Neural progenitor cell (in vitro differentiated cells): Measurements from ENCODE around the gene ANKS3. TPM values are rescaled to one million over a fixed set of nuclear protein-coding genes. Genes with fewer than 3 reads are reported as not detected.

Source experiments
- DNase-seq: peaks from one replicate; pipeline ENCODE4 v3.0.0-alpha.2; 2016; ENCODE audit warnings: low spot score
- H2AFZ ChIP-seq: fragments of 200-600 bp; sonication (generic); replicated peaks from 2 replicates; pipeline ENCODE4 v1.6.1; 2016; ENCODE audit warnings: antibody characterized with exemption
- H3F3A ChIP-seq: fragments of 200-600 bp; sonication (generic); 2 replicates; pipeline ENCODE4 v1.6.1; 2016; ENCODE audit warnings: antibody characterized with exemption, low read depth
- H3K27ac ChIP-seq: fragments of 200-600 bp; sonication (generic); 2 replicates; pipeline ENCODE4 v1.5.1; 2016; ENCODE audit warnings: mild to moderate bottlenecking
- H3K27me3 ChIP-seq: fragments of 200-600 bp; sonication (generic); 2 replicates; pipeline ENCODE4 v1.6.1; 2016; ENCODE audit warnings: mild to moderate bottlenecking, moderate library complexity
- H3K36me3 ChIP-seq: fragments of 200-600 bp; sonication (generic); 2 replicates; pipeline ENCODE4 v1.5.1; 2016
- H3K4me1 ChIP-seq: fragments of 200-600 bp; sonication (generic); 2 replicates; pipeline ENCODE4 v1.6.1; 2016; ENCODE audit warnings: mixed run types
- H3K4me2 ChIP-seq: fragments of 200-600 bp; sonication (generic); 2 replicates; pipeline ENCODE4 v1.6.1; 2016
- H3K4me3 ChIP-seq: fragments of 200-600 bp; sonication (generic); 2 replicates; pipeline ENCODE4 v1.5.1; 2016
- H3K79me2 ChIP-seq: fragments of 200-600 bp; sonication (generic); 2 replicates; pipeline ENCODE4 v1.6.1; 2016; ENCODE audit warnings: low read depth
- H3K9ac ChIP-seq: fragments of 200-600 bp; sonication (generic); 2 replicates; pipeline ENCODE4 v1.6.1; 2016
- H3K9me3 ChIP-seq: fragments of 200-600 bp; sonication (generic); 2 replicates; pipeline ENCODE4 v1.5.1; 2016; ENCODE audit warnings: low read depth
- H4K20me1 ChIP-seq: fragments of 200-600 bp; sonication (generic); 2 replicates; pipeline ENCODE4 v1.6.1; 2016; ENCODE audit warnings: low read depth
- H3K27ac Mint-ChIP-seq: 3 replicates; pipeline ENCODE4 v1.8.0; 2021; ENCODE audit warnings: mixed read lengths
- H3K27me3 Mint-ChIP-seq: 2 replicates; pipeline ENCODE4 v1.8.0; 2022; ENCODE audit warnings: low read depth, mild to moderate bottlenecking, inconsistent platforms, moderate library complexity, mixed read lengths; ENCODE audit not compliant: insufficient read depth
- H3K36me3 Mint-ChIP-seq: 3 replicates; pipeline ENCODE4 v1.8.0; 2021; ENCODE audit warnings: mixed read lengths
- H3K4me1 Mint-ChIP-seq: 3 replicates; pipeline ENCODE4 v1.8.0; 2021; ENCODE audit warnings: mixed read lengths
- H3K4me3 Mint-ChIP-seq: 3 replicates; pipeline ENCODE4 v1.8.0; 2021; ENCODE audit warnings: mild to moderate bottlenecking, moderate library complexity, mixed read lengths
- H3K9me3 Mint-ChIP-seq: 3 replicates; pipeline ENCODE4 v1.8.0; 2020; ENCODE audit warnings: mixed read lengths
- CTCF ChIP-seq: fragments of 200-600 bp; sonication (generic); IDR thresholded peaks from 2 replicates; pipeline ENCODE4 v1.5.1; 2017; ENCODE audit warnings: antibody characterized with exemption, mild to moderate bottlenecking
- EZH2 ChIP-seq: fragments of 200-600 bp; sonication (generic); IDR thresholded peaks from 2 replicates; pipeline ENCODE4 v1.6.1; 2017; ENCODE audit warnings: antibody characterized with exemption, mild to moderate bottlenecking, moderate library complexity
- EZH2phosphoT487 ChIP-seq: fragments of 200-600 bp; sonication (generic); IDR thresholded peaks from 2 replicates; pipeline ENCODE4 v1.6.1; 2017; ENCODE audit warnings: antibody characterized with exemption
- total RNA-seq: library from RNA; depleted of rRNA; stranded (reverse); fragments of >200 nt; gene quantifications from 2 replicates; pipeline ENCODE4 v1.2.3, GENCODE V29; 2015; ENCODE audit warnings: low replicate concordance

ANKS3 gene
- 20.6 and 32.7 TPM in 2 replicates for total RNA-seq

GRCh38 chr16:4734063-4734729 lies at the start of gene ANKS3, which contains the start of gene DNAAF8:
Gene ANKS3 (minus strand): TSS chr16:4734271. CDS start chr16:4730149, 4,122 bp downstream.
Gene DNAAF8 (plus strand): TSS chr16:4734537. CDS start chr16:4736515, 1,978 bp downstream.
- Histone ChIP-seq H2AFZ (peak within 1 kb of the TSS; percentile 98), H3K27ac (peak within 1 kb of the TSS; percentile 55), H3K9me3 (no peaks in the 10 kb centered on the region), H3K4me1 (peaks cover 12% of the 10 kb centered on the region), H3K79me2 (peaks cover 37% of the 10 kb centered on the region), H4K20me1 (no peaks in the 10 kb centered on the region), H3K36me3 (no peaks in the 10 kb centered on the region), H3F3A (peaks cover 27% of the 10 kb centered on the region), H3K9ac (peak within 1 kb of the TSS; percentile 55), H3K27me3 (no peaks in the 10 kb centered on the region), H3K4me3 (peak within 1 kb of the TSS; percentile 75), H3K4me2 (peak within 1 kb of the TSS; percentile 91)
- Mint-ChIP-seq H3K4me1 (peaks cover 14% of the 10 kb centered on the region), H3K27me3 (peaks cover 3% of the 10 kb centered on the region), H3K4me3 (peak within 1 kb of the TSS; percentile 95), H3K36me3 (peaks cover 4% of the 10 kb centered on the region), H3K27ac (peak within 1 kb of the TSS; percentile 63), H3K9me3 (no peaks in the 10 kb centered on the region)
- TF ChIP-seq EZH2 = peak; percentile 45
- TF ChIP-seq EZH2phosphoT487 = no peak
- no peak for TF ChIP-seq CTCF
- peak; percentile 98 for DNase-seq

GRCh38 chr16:4783251-4783950 lies 49.3 kb upstream of the ANKS3 start:
- Histone ChIP-seq H3K27ac (no peak overlapping the region), H2AFZ (no peak overlapping the region), H3K79me2 (no peaks in the 10 kb centered on the region), H3K4me2 (no peak overlapping the region), H3K36me3 (no peaks in the 10 kb centered on the region), H4K20me1 (no peaks in the 10 kb centered on the region), H3K9ac (no peak overlapping the region), H3K4me1 (peaks cover 8% of the 10 kb centered on the region), H3F3A (no peaks in the 10 kb centered on the region), H3K9me3 (no peaks in the 10 kb centered on the region), H3K27me3 (no peaks in the 10 kb centered on the region), H3K4me3 (no peak overlapping the region)
- Mint-ChIP-seq H3K9me3 (no peaks in the 10 kb centered on the region), H3K36me3 (no peaks in the 10 kb centered on the region), H3K4me1 (peaks cover 11% of the 10 kb centered on the region), H3K27ac (no peak overlapping the region), H3K4me3 (no peak overlapping the region), H3K27me3 (peaks cover 2% of the 10 kb centered on the region)
- TF ChIP-seq EZH2phosphoT487 (no peak), EZH2 (no peak), CTCF (no peak)
- DNase-seq = no peak

- Mint-ChIP-seq H3K9me3 (no peaks in the 10 kb centered on the region), H3K36me3 (no peaks in the 10 kb centered on the region), H3K27me3 (peaks cover 3% of the 10 kb centered on the region), H3K27ac (no peak overlapping the region), H3K4me1 (peaks cover 6% of the 10 kb centered on the region), H3K4me3 (no peak overlapping the region)
- Histone ChIP-seq H4K20me1 (no peaks in the 10 kb centered on the region), H3K36me3 (no peaks in the 10 kb centered on the region), H3K4me2 (no peak overlapping the region), H3K79me2 (no peaks in the 10 kb centered on the region), H3F3A (no peaks in the 10 kb centered on the region), H3K4me3 (no peak overlapping the region), H2AFZ (no peak overlapping the region), H3K9me3 (no peaks in the 10 kb centered on the region), H3K27me3 (no peaks in the 10 kb centered on the region), H3K4me1 (no peaks in the 10 kb centered on the region), H3K9ac (no peak overlapping the region), H3K27ac (no peak overlapping the region)
- DNase-seq = no peak
- TF ChIP-seq EZH2phosphoT487 = no peak
- TF ChIP-seq EZH2 = no peak
These were observed 46.2 kb upstream of the ANKS3 start for GRCh38 chr16:4780235-4780634.

- Histone ChIP-seq H3K27me3 (no peaks in the 10 kb centered on the region), H3K4me3 (no peak overlapping the region), H4K20me1 (no peaks in the 10 kb centered on the region), H3K79me2 (no peaks in the 10 kb centered on the region), H3K4me1 (no peaks in the 10 kb centered on the region), H3F3A (peaks cover 3% of the 10 kb centered on the region), H3K27ac (no peak overlapping the region), H2AFZ (no peak overlapping the region), H3K9me3 (no peaks in the 10 kb centered on the region), H3K9ac (no peak overlapping the region), H3K36me3 (no peaks in the 10 kb centered on the region), H3K4me2 (no peak overlapping the region)
- H3K9me3 Mint-ChIP-seq = no peaks in the 10 kb centered on the region
- H3K36me3 Mint-ChIP-seq = no peaks in the 10 kb centered on the region
- H3K4me3 Mint-ChIP-seq = no peak overlapping the region
- no peak for DNase-seq
- no peak for TF ChIP-seq CTCF
- no peak for TF ChIP-seq EZH2
- TF ChIP-seq EZH2phosphoT487 = no peak
- peaks cover 7% of the 10 kb centered on the region for H3K4me1 Mint-ChIP-seq
- H3K27ac Mint-ChIP-seq = no peak overlapping the region
- H3K27me3 Mint-ChIP-seq = peaks cover 5% of the 10 kb centered on the region
These were observed 44.0 kb upstream of the ANKS3 start for GRCh38 chr16:4778050-4778392.
